Thyroid gland (tissue), 4 donors: ENCODE measurements around the gene VPS52.

Experiments used
- POLR2A ChIP-seq, 2 donors: fragments of 450-650 bp; IDR thresholded peaks; one replicate each; pipeline ENCODE4 v1.6.1; 2017; ENCODE audit warnings: antibody characterized with exemption in 2 of 2, mild to moderate bottlenecking in 2 of 2, moderate library complexity in 1 of 2
- TF ChIP-seq, protein P1 (sequence below), 6 experiments: fragments of 200-600 bp in 3 of 6; fragments of 450-650 bp in 3 of 6; sonication (generic) in 3 of 6; IDR thresholded peaks; one replicate each; pipeline ENCODE4 v1.5.1; 2016 to 2019; ENCODE audit warnings: antibody characterized with exemption in 6 of 6, mild to moderate bottlenecking in 2 of 6, inconsistent platforms in 1 of 6, moderate library complexity in 1 of 6

DNA sequence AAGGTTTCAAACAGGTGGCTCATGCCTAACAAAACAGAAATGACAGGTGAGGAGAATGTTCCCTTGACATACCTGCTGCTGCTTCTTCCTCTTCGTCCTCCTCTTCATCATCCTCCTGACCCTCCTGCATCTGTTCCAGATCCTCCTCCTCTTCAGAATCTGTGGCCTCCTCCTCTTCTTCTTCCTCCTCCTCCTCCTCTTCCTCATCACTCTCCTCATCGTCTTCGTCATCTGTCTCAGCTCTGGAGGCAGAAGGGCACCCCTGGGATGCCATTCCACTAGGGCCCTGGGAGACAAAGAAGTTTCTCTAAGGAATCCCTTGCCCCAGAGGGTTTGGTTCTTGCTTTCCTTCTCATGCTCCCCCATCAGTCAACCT is 48.3 kb upstream of the VPS52 start:
- TF ChIP-seq, protein P1, sequence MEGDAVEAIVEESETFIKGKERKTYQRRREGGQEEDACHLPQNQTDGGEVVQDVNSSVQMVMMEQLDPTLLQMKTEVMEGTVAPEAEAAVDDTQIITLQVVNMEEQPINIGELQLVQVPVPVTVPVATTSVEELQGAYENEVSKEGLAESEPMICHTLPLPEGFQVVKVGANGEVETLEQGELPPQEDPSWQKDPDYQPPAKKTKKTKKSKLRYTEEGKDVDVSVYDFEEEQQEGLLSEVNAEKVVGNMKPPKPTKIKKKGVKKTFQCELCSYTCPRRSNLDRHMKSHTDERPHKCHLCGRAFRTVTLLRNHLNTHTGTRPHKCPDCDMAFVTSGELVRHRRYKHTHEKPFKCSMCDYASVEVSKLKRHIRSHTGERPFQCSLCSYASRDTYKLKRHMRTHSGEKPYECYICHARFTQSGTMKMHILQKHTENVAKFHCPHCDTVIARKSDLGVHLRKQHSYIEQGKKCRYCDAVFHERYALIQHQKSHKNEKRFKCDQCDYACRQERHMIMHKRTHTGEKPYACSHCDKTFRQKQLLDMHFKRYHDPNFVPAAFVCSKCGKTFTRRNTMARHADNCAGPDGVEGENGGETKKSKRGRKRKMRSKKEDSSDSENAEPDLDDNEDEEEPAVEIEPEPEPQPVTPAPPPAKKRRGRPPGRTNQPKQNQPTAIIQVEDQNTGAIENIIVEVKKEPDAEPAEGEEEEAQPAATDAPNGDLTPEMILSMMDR (IDR thresholded peaks at IDR 0.05): no peak
- TF ChIP-seq POLR2A (IDR thresholded peaks at IDR 0.05): no peak
